H1 (cell line): Measurements from ENCODE around the gene EYA2. TPM values are rescaled to one million over a fixed set of nuclear protein-coding genes. Genes with fewer than 3 reads are reported as not detected.

Experiments used
- CTCF ChIA-PET: fragments of 300-600 bp; sonication (Branson Sonifier 250); formaldehyde crosslinking; loops from one replicate; lab custom pipeline; 2021; ENCODE audit not compliant: partially characterized antibody; lab: Charles Lee
- POLR2A ChIA-PET: fragments of 300-600 bp; sonication (Branson Sonifier 250); formaldehyde crosslinking; loops from one replicate; lab custom pipeline; 2021; ENCODE audit warnings: inconsistent platforms; ENCODE audit not compliant: partially characterized antibody; lab: Charles Lee
- DNase-seq, 2 experiments: peaks; one replicate each; pipeline versions ENCODE4 v3.0.0 to v3.0.0-alpha.2; 2010 to 2022; ENCODE audit warnings: low spot score in 2 of 2, low read depth in 1 of 2, mixed read lengths in 1 of 2
- FAIRE-seq: peaks from 2 replicates; lab custom pipeline; 2011; peaks lifted over from hg19 to GRCh38; lab: Jason Lieb, UNC
- H2AFZ ChIP-seq: 2 replicates; pipeline ENCODE4 v1.8.1; 2012; ENCODE audit warnings: low read length, inconsistent platforms
- H2AK5ac ChIP-seq: 2 replicates; pipeline ENCODE4 v1.6.1; 2013; ENCODE audit warnings: low read depth, low read length
- H2BK120ac ChIP-seq: replicated peaks from 2 replicates; pipeline ENCODE3; 2013; ENCODE audit warnings: low read depth, low read length, inconsistent platforms
- H2BK12ac ChIP-seq: 2 replicates; pipeline ENCODE4 v1.6.1; 2013; ENCODE audit warnings: low read depth, low read length
- H2BK15ac ChIP-seq: 2 replicates; pipeline ENCODE4 v1.6.1; 2013; ENCODE audit warnings: low read length
- H2BK20ac ChIP-seq: 2 replicates; pipeline ENCODE4 v1.6.1; 2013; ENCODE audit warnings: low read length
- H2BK5ac ChIP-seq: 2 replicates; pipeline ENCODE4 v1.6.1; 2013; ENCODE audit warnings: low read depth, low read length
- H3K14ac ChIP-seq: 2 replicates; pipeline ENCODE4 v1.6.1; 2013; ENCODE audit warnings: inconsistent platforms; ENCODE audit not compliant: insufficient read length
- H3K18ac ChIP-seq: 2 replicates; pipeline ENCODE4 v1.6.1; 2013; ENCODE audit warnings: low read length; ENCODE audit errors: extremely low read depth
- H3K23ac ChIP-seq: 2 replicates; pipeline ENCODE4 v1.6.1; 2013; ENCODE audit warnings: inconsistent platforms; ENCODE audit not compliant: insufficient read length
- H3K23me2 ChIP-seq: 2 replicates; pipeline ENCODE4 v1.6.1; 2013; ENCODE audit warnings: low read depth, low read length
- H3K27ac ChIP-seq: 2 replicates; pipeline ENCODE4 v1.6.1; 2011; ENCODE audit warnings: low read depth, low read length, inconsistent platforms
- H3K27me3 ChIP-seq, 4 experiments: replicated peaks in 1 of 4; 1 replicate in 1 of 4; 2 replicates in 3 of 4; pipeline versions ENCODE4 v1.6.1 to v1.8.1; 2011 to 2013; ENCODE audit warnings: low read length in 3 of 4, mild to moderate bottlenecking in 3 of 4, inconsistent platforms in 2 of 4, mixed read lengths in 2 of 4, moderate library complexity in 1 of 4; ENCODE audit not compliant: control insufficient read depth in 3 of 4, insufficient read depth in 3 of 4; ENCODE audit errors: extremely low read depth in 1 of 4
- H3K36me3 ChIP-seq, 4 experiments: 2 replicates each; pipeline versions ENCODE4 v1.6.1 to v1.8.1; 2011 to 2013; ENCODE audit warnings: mild to moderate bottlenecking in 4 of 4, low read length in 3 of 4, moderate library complexity in 2 of 4, control low read depth in 1 of 4, inconsistent platforms in 1 of 4; ENCODE audit not compliant: insufficient read depth in 4 of 4, control insufficient read depth in 2 of 4
- H3K4ac ChIP-seq: replicated peaks from 2 replicates; pipeline ENCODE3; 2013; ENCODE audit warnings: low read length, low read depth, mixed read lengths, inconsistent platforms; ENCODE audit not compliant: insufficient read length
- H3K4me1 ChIP-seq, 4 experiments: replicated peaks in 1 of 4; 1 replicate in 1 of 4; 2 replicates in 3 of 4; pipeline versions ENCODE4 v1.6.1 to v1.8.1; 2011 to 2013; ENCODE audit warnings: low read length in 3 of 4, inconsistent platforms in 2 of 4, mixed read lengths in 1 of 4; ENCODE audit not compliant: insufficient read depth in 4 of 4, control insufficient read depth in 3 of 4
- H3K4me2 ChIP-seq, 2 experiments: 2 replicates each; pipeline versions ENCODE4 v1.6.1 to v1.8.1; 2011 to 2013; ENCODE audit warnings: low read depth in 2 of 2, low read length in 2 of 2, control low read depth in 1 of 2, inconsistent platforms in 1 of 2, mild to moderate bottlenecking in 1 of 2; ENCODE audit not compliant: insufficient read depth in 1 of 2
- H3K4me3 ChIP-seq, 4 experiments: fragments of 200-600, 300-600 bp in 1 of 4; sonication (generic), shearing (Covaris generic), sonication (Bioruptor Twin) in 1 of 4; 2 replicates each; pipeline versions ENCODE4 v1.5.1 to v1.8.1; 2011 to 2016; ENCODE audit warnings: low read length in 4 of 4, low read depth in 3 of 4, control low read depth in 2 of 4, inconsistent platforms in 2 of 4, mild to moderate bottlenecking in 2 of 4, mixed read lengths in 1 of 4, moderate library complexity in 1 of 4; ENCODE audit not compliant: insufficient read depth in 2 of 4; ENCODE audit errors: extremely low read depth in 1 of 4
- H3K56ac ChIP-seq: replicated peaks from 2 replicates; pipeline ENCODE3; 2013; ENCODE audit warnings: low read depth, mild to moderate bottlenecking, mixed read lengths, low read length, inconsistent platforms; ENCODE audit not compliant: insufficient read length
- H3K79me1 ChIP-seq: 2 replicates; pipeline ENCODE4 v1.6.1; 2013; ENCODE audit warnings: low read depth, low read length, control low read depth
- H3K79me2 ChIP-seq, 2 experiments: 2 replicates each; pipeline versions ENCODE4 v1.6.1 to v1.8.1; 2012 to 2013; ENCODE audit warnings: low read length in 2 of 2, mild to moderate bottlenecking in 2 of 2, inconsistent platforms in 1 of 2; ENCODE audit not compliant: insufficient read depth in 2 of 2, control insufficient read depth in 1 of 2
- H3K9ac ChIP-seq, 4 experiments: replicated peaks in 1 of 4; 1 replicate in 1 of 4; 2 replicates in 3 of 4; pipeline versions ENCODE4 v1.6.1 to v1.8.1; 2011 to 2013; ENCODE audit warnings: low read depth in 3 of 4, low read length in 3 of 4, control low read depth in 2 of 4, mild to moderate bottlenecking in 2 of 4, moderate library complexity in 2 of 4, inconsistent platforms in 1 of 4; ENCODE audit errors: extremely low read depth in 1 of 4
- H3K9me3 ChIP-seq, 2 experiments: 2 replicates each; pipeline versions ENCODE4 v1.6.1 to v1.8.1; 2012 to 2013; ENCODE audit warnings: mild to moderate bottlenecking in 2 of 2, moderate library complexity in 2 of 2, control low read depth in 1 of 2, inconsistent platforms in 1 of 2, low read depth in 1 of 2, low read length in 1 of 2, mixed read lengths in 1 of 2; ENCODE audit not compliant: insufficient read depth in 2 of 2
- H4K20me1 ChIP-seq, 2 experiments: replicated peaks in 1 of 2; 2 replicates each; pipeline versions ENCODE3 to v1.8.1; 2011 to 2013; ENCODE audit warnings: inconsistent platforms in 2 of 2, low read length in 2 of 2, mild to moderate bottlenecking in 1 of 2; ENCODE audit not compliant: insufficient read depth in 2 of 2, control insufficient read depth in 1 of 2
- H4K5ac ChIP-seq: 2 replicates; pipeline ENCODE4 v1.6.1; 2013; ENCODE audit warnings: low read length, low read depth, mixed read lengths, inconsistent platforms; ENCODE audit not compliant: insufficient read length
- H4K8ac ChIP-seq: 2 replicates; pipeline ENCODE4 v1.8.0; 2013; ENCODE audit warnings: mild to moderate bottlenecking, moderate library complexity, low read length, inconsistent platforms; ENCODE audit not compliant: insufficient read depth; ENCODE audit errors: extremely low read depth
- H4K91ac ChIP-seq: replicated peaks from 2 replicates; pipeline ENCODE3; 2013; ENCODE audit warnings: low read length, mixed read lengths, inconsistent platforms; ENCODE audit not compliant: insufficient read length
- BRCA1 ChIP-seq: IDR thresholded peaks from 2 replicates; pipeline ENCODE4 v1.6.1; 2012; ENCODE audit warnings: low read depth, low read length, improper control_type of control experiment
- CBX8 ChIP-seq: fragments of 300-800, 300-1000 bp; sonication (generic); IDR thresholded peaks from 2 replicates; pipeline ENCODE4 v1.7.1; 2016; ENCODE audit warnings: low read depth, low read length, borderline replicate concordance
- HDAC2 ChIP-seq, 2 experiments: fragments of 300-600 bp in 1 of 2; sonication (generic) in 1 of 2; IDR thresholded peaks; 2 replicates each; pipeline ENCODE4 v1.6.1; 2011 to 2012; ENCODE audit warnings: low read depth in 2 of 2, low read length in 2 of 2, mild to moderate bottlenecking in 2 of 2, moderate library complexity in 2 of 2, borderline replicate concordance in 1 of 2, inconsistent platforms in 1 of 2
- HDAC6 ChIP-seq: IDR thresholded peaks from one replicate; pipeline ENCODE4 v1.7.1; 2012; ENCODE audit warnings: low read depth, mild to moderate bottlenecking, inconsistent platforms, low read length, moderate library complexity
- KDM5A ChIP-seq: fragments of 200-600 bp; IDR thresholded peaks from 2 replicates; pipeline ENCODE4 v1.7.1; 2012; ENCODE audit warnings: mild to moderate bottlenecking, low read length, inconsistent platforms, mixed read lengths
- POU5F1 ChIP-seq: IDR thresholded peaks from 2 replicates; pipeline ENCODE4 v1.6.1; 2011; ENCODE audit warnings: low read depth, mild to moderate bottlenecking, low read length, moderate library complexity
- RNF2 ChIP-seq: fragments of 200-900, 300-1000 bp; sonication (generic); IDR thresholded peaks from 2 replicates; pipeline ENCODE4 v1.7.1; 2016; ENCODE audit warnings: borderline replicate concordance, low read depth, mild to moderate bottlenecking, antibody characterized with exemption, low read length; ENCODE audit not compliant: poor library complexity, severe bottlenecking; ENCODE audit errors: missing control alignments
- RXRA ChIP-seq: IDR thresholded peaks from 2 replicates; pipeline ENCODE4 v1.6.1; 2011; ENCODE audit warnings: low read depth, mild to moderate bottlenecking, low read length, moderate library complexity; ENCODE audit not compliant: insufficient read depth
- SIN3A ChIP-seq, 2 experiments: IDR thresholded peaks in 1 of 2; conservative IDR thresholded peaks in 1 of 2; 2 replicates each; pipeline ENCODE4 v1.6.1; 2011 to 2012; ENCODE audit warnings: low read length in 2 of 2, improper control_type of control experiment in 1 of 2, low read depth in 1 of 2, mild to moderate bottlenecking in 1 of 2
- SIX5 ChIP-seq: IDR thresholded peaks from 2 replicates; pipeline ENCODE4 v1.6.1; 2011; ENCODE audit warnings: mild to moderate bottlenecking, low read depth, low read length
- WGBS, 2 experiments: shearing (Covaris generic) in 1 of 2; methylation state at CpG; one replicate each; pipeline versions ENCODE4 v1.1.6 to v1.1.7; 2013 to 2015; ENCODE audit warnings: low lambda C conversion rate in 2 of 2, mixed read lengths in 2 of 2, inconsistent platforms in 1 of 2, low coverage in 1 of 2, missing lambda C conversion rate in 1 of 2; ENCODE audit not compliant: insufficient replicate concordance in 2 of 2, insufficient coverage in 1 of 2, insufficient read length in 1 of 2; ENCODE audit errors: extremely low coverage in 1 of 2, missing lambda C conversion rate in 1 of 2; 5-methylcytosine and 5-hydroxymethylcytosine counted together
- polyA plus RNA-seq, 7 experiments: library from polyadenylated mRNA; depleted of rRNA in 3 of 7; stranded (reverse) in 5 of 7; unstranded in 2 of 7; fragments of >200 nt in 5 of 7; fragments of 200-250 nt in 2 of 7; gene quantifications; 1 replicate in 5 of 7; 2 replicates in 1 of 7; 4 replicates in 1 of 7; pipeline versions ENCODE4 v1.2.1 to v1.2.3, GENCODE V29; 2011 to 2013; ENCODE audit warnings: missing spikeins in 2 of 7, mixed read lengths in 2 of 7
- total RNA-seq: library from RNA; stranded (reverse); fragmentation: NEBNext Ultra II Directional; extraction: Animal tissue kit (Norgen Biotek cat#: 25700); gene quantifications from 2 replicates; pipeline ENCODE4 v1.2.1, GENCODE V29; 2021
- TF ChIP-seq, protein P1 (sequence below): IDR thresholded peaks from 2 replicates; pipeline ENCODE4 v1.6.1; 2012; ENCODE audit warnings: low read length, inconsistent platforms

EYA2 gene
- total and polyA plus RNA-seq, 2 of the 8 experiments (the other 6 are each of a cell fraction or from before 2014, with no cell fraction given), result 1.6 to 1.7 TPM

DNA sequence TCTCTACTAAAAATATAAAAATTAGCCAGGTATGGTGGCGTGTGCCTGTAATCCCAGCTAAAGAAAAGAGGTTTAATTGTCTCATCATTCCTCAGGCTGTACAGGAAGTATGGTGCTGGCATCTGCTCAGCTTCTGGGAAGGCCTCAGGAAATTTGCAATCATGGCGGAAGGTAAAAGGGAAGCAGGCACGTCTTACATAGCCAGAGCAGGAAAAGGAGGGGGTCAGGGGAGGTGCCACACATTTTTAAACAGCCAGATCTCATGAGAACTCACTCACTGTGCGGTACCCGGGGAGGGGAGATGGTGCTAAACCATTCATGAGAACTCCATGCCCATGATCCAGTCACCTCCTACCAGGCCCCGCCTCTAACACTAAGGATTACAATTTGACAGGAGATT is 191.7 kb downstream of the EYA2 start:
- Histone ChIP-seq H3K4me1 (no peaks in the 10 kb centered on the region), H3K18ac (no peak overlapping the region), H3K14ac (no peak overlapping the region), H3K4me3 (no peak overlapping the region), H3K27me3 (no peaks in the 10 kb centered on the region), H2BK15ac (no peak overlapping the region), H2BK5ac (no peak overlapping the region), H3K36me3 (no peaks in the 10 kb centered on the region), H3K9ac (no peak overlapping the region), H4K5ac (no peak overlapping the region), H2BK120ac (no peak overlapping the region), H3K23me2 (no peaks in the 10 kb centered on the region), H3K27ac (no peak overlapping the region), H2AK5ac (no peak overlapping the region), H2BK20ac (no peak overlapping the region), H3K79me2 (no peaks in the 10 kb centered on the region), H4K8ac (no peak overlapping the region), H3K4me2 (no peak overlapping the region), H3K4ac (no peak overlapping the region), H3K79me1 (no peaks in the 10 kb centered on the region), H2AFZ (no peak overlapping the region), H3K56ac (no peak overlapping the region), H3K9me3 (no peaks in the 10 kb centered on the region), H2BK12ac (no peak overlapping the region), H4K20me1 (no peaks in the 10 kb centered on the region), H3K23ac (no peak overlapping the region), H4K91ac (no peak overlapping the region)
- ChIA-PET CTCF (no interaction called here), POLR2A (no interaction called here)
- TF ChIP-seq CBX8 (no peak), HDAC2 (IDR thresholded peaks at IDR 0.05; ENCODE audit: borderline replicate concordance in 1 of 2, low read depth in 2 of 2, low read length in 2 of 2) (no peak), HDAC6 (no peak), RNF2 (no peak), SIX5 (no peak), POU5F1 (no peak), SIN3A (conservative IDR thresholded peaks at IDR 0.05 in 1 of 2, IDR thresholded peaks at IDR 0.05 in 1 of 2; ENCODE audit: low read depth in 1 of 2, low read length in 2 of 2) (no peak), RXRA (no peak), KDM5A (no peak), BRCA1 (no peak)
- TF ChIP-seq, protein P1, sequence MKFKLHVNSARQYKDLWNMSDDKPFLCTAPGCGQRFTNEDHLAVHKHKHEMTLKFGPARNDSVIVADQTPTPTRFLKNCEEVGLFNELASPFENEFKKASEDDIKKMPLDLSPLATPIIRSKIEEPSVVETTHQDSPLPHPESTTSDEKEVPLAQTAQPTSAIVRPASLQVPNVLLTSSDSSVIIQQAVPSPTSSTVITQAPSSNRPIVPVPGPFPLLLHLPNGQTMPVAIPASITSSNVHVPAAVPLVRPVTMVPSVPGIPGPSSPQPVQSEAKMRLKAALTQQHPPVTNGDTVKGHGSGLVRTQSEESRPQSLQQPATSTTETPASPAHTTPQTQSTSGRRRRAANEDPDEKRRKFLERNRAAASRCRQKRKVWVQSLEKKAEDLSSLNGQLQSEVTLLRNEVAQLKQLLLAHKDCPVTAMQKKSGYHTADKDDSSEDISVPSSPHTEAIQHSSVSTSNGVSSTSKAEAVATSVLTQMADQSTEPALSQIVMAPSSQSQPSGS, result no peak
- WGBS, 2 experiments, result 73% methylated on average over 6 of the region's 6 CpGs; no CpG with 5 or more reads in 1 of the 2 experiments
- DNase-seq (no peak), FAIRE-seq (no peak)
